K562 (cell line): Measurements from ENCODE around the gene VSNL1. TPM values are rescaled to one million over a fixed set of nuclear protein-coding genes. Genes with fewer than 3 reads are reported as not detected.

Experiments
- ARNT ChIP-seq, 2 experiments: fragments of 450-650 bp; IDR thresholded peaks; 2 replicates each; pipeline ENCODE4 v1.6.1; 2016; ENCODE audit warnings: mild to moderate bottlenecking in 1 of 2
- BMI1 ChIP-seq: fragments of 150-350 bp; IDR thresholded peaks from 2 replicates; pipeline ENCODE4 v1.6.1; 2014; ENCODE audit warnings: low read length
- CAMTA2 ChIP-seq: fragments of 250-450 bp; sonication (Bioruptor Pico); conservative IDR thresholded peaks from 2 replicates; pipeline ENCODE4 v1.5.1; 2022
- CBX1 ChIP-seq: sonication (generic); IDR thresholded peaks from 2 replicates; pipeline ENCODE4 v1.6.1; 2016; ENCODE audit warnings: antibody characterized with exemption, low read depth, mild to moderate bottlenecking
- DPF2 ChIP-seq: fragments of 450-650 bp; IDR thresholded peaks from 2 replicates; pipeline ENCODE4 v1.6.1; 2016
- MTA1 ChIP-seq: fragments of 450-650 bp; IDR thresholded peaks from 2 replicates; pipeline ENCODE4 v1.6.1; 2017; ENCODE audit warnings: borderline replicate concordance
- RHOXF2B ChIP-seq: fragments of 250-450 bp; sonication (Bioruptor Pico); conservative IDR thresholded peaks from 2 replicates; pipeline ENCODE4 v1.5.1; 2021
- SNRNP70 ChIP-seq: fragments of 200-400 bp; formaldehyde crosslinking; optimal IDR thresholded peaks from 2 replicates; pipeline ENCODE3; 2017; ENCODE audit warnings: low read depth, low read length
- SP1 ChIP-seq: sonication (generic); formaldehyde crosslinking; IDR thresholded peaks from 2 replicates; pipeline ENCODE4 v1.8.1; 2022; ENCODE audit warnings: mild to moderate bottlenecking, missing genetic modification reagents
- TEAD4 ChIP-seq, 2 experiments: sonication (generic) in 1 of 2; formaldehyde crosslinking in 1 of 2; IDR thresholded peaks; 2 replicates each; pipeline versions ENCODE4 v1.6.1 to v1.8.0; 2012 to 2022; ENCODE audit warnings: borderline replicate concordance in 1 of 2, inconsistent platforms in 1 of 2, low read length in 1 of 2, mild to moderate bottlenecking in 1 of 2, missing genetic modification reagents in 1 of 2
- XRCC4 ChIP-seq: IDR thresholded peaks from one replicate; pipeline ENCODE4 v1.6.1; 2011; ENCODE audit not compliant: insufficient read depth, insufficient read length; ENCODE audit errors: extremely low read depth
- ZNF121 ChIP-seq: sonication (generic); formaldehyde crosslinking; conservative IDR thresholded peaks from 2 replicates; pipeline ENCODE4 v1.8.0; 2022; ENCODE audit warnings: missing genetic modification reagents
- ZNF589 ChIP-seq: fragments of 200-800 bp; sonication (Bioruptor generic); IDR thresholded peaks from 2 replicates; pipeline ENCODE4 v1.6.1; 2016; ENCODE audit warnings: low read depth, missing genetic modification characterization, missing compliant biosample characterization
- ZNF696 ChIP-seq: fragments of 250-450 bp; sonication (Bioruptor Pico); conservative IDR thresholded peaks from 2 replicates; pipeline ENCODE4 v1.4.0; 2020; ENCODE audit warnings: mild to moderate bottlenecking, moderate library complexity
- ZNF778 ChIP-seq: fragments of 450-650 bp; formaldehyde crosslinking; IDR thresholded peaks from 2 replicates; pipeline ENCODE4 v1.4.0; 2020; ENCODE audit warnings: mild to moderate bottlenecking, moderate library complexity
- polyA plus RNA-seq, 8 experiments: library from polyadenylated mRNA; depleted of rRNA in 4 of 8; stranded (reverse) in 5 of 8; unstranded in 3 of 8; fragments of >200 nt; fragmentation: Nextera tagmentation in 2 of 8; fragmentation: Illumina TruSeq in 1 of 8; extraction: Ambion mirVana in 2 of 8; extraction: Trizol in 1 of 8; gene quantifications; 2 replicates each; pipeline versions ENCODE4 v1.2.1 to v1.2.3, GENCODE V29; 2011 to 2014; ENCODE audit warnings: inconsistent platforms in 1 of 8, missing spikeins in 1 of 8
- total RNA-seq, 7 experiments: library from RNA; depleted of rRNA in 6 of 7; stranded (reverse); fragments of >200 nt in 6 of 7; fragmentation: Illumina TruSeq in 2 of 7; extraction: Trizol in 2 of 7; gene quantifications; 2 replicates each; pipeline versions ENCODE4 v1.2.1 to v1.2.3, GENCODE V29; 2011 to 2021; ENCODE audit warnings: low replicate concordance in 1 of 7
- TF ChIP-seq, protein P1 (sequence below): fragments of 200-800 bp; sonication (Bioruptor generic); IDR thresholded peaks from 2 replicates; pipeline ENCODE4 v1.6.1; 2016; ENCODE audit warnings: missing genetic modification characterization, missing compliant biosample characterization
- TF ChIP-seq, protein P2 (sequence below): sonication (generic); formaldehyde crosslinking; IDR thresholded peaks from 2 replicates; pipeline ENCODE4 v1.8.1; 2023; ENCODE audit warnings: missing genetic modification reagents, mild to moderate bottlenecking, borderline replicate concordance

VSNL1 gene
- total and polyA plus RNA-seq, 9 of the 15 experiments (the other 6 are each of a cell fraction or from before 2014, with no cell fraction given) = 0.20 TPM; not detected in 8

DNA sequence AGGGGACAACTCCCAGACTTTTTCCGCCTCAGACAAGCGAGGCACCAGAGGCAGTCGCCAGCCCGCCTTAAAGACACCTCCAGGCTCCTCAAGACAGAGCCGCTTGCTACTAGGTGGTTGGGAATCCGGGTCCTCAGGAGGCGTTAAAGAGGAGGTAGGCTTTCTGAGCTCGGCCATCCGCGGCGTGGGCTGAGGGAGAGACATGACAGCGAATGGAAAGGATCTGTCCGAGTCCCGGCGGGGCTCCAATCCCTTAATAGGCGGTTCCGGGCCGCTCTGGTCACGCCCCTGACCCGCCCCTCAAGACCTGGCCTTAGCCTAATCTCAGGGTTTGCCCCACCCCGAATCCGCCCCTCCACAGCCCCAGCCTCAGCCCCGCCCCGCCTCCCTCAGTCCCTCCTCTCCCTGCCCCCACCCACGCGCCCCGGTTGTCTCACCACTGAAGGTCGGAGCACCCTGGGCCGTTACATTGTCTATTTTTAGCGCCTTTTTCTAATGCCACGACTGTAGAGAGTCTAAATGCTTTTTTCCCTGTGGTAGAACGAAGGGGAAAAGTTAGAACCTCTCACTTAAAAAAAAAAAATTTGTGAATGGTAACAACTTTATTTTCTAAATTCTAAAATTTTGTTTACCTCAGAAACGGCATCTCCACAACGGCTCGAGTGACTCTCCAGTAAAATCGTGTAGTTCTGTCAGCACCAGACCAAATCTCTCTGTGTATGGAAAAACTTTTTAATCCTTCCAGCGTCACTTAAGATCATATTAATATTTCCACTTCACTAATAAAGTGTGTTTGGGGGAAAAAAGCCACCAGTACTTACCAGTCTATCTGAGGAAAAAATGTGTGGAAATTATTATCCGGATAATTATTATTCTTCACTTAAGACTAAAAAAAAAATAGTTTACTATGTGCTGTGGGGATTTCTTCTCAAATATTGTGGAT is 22.0 kb upstream of the VSNL1 start, which contains the start of gene RAD51AP2 (continued):
- TF ChIP-seq, protein P1, sequence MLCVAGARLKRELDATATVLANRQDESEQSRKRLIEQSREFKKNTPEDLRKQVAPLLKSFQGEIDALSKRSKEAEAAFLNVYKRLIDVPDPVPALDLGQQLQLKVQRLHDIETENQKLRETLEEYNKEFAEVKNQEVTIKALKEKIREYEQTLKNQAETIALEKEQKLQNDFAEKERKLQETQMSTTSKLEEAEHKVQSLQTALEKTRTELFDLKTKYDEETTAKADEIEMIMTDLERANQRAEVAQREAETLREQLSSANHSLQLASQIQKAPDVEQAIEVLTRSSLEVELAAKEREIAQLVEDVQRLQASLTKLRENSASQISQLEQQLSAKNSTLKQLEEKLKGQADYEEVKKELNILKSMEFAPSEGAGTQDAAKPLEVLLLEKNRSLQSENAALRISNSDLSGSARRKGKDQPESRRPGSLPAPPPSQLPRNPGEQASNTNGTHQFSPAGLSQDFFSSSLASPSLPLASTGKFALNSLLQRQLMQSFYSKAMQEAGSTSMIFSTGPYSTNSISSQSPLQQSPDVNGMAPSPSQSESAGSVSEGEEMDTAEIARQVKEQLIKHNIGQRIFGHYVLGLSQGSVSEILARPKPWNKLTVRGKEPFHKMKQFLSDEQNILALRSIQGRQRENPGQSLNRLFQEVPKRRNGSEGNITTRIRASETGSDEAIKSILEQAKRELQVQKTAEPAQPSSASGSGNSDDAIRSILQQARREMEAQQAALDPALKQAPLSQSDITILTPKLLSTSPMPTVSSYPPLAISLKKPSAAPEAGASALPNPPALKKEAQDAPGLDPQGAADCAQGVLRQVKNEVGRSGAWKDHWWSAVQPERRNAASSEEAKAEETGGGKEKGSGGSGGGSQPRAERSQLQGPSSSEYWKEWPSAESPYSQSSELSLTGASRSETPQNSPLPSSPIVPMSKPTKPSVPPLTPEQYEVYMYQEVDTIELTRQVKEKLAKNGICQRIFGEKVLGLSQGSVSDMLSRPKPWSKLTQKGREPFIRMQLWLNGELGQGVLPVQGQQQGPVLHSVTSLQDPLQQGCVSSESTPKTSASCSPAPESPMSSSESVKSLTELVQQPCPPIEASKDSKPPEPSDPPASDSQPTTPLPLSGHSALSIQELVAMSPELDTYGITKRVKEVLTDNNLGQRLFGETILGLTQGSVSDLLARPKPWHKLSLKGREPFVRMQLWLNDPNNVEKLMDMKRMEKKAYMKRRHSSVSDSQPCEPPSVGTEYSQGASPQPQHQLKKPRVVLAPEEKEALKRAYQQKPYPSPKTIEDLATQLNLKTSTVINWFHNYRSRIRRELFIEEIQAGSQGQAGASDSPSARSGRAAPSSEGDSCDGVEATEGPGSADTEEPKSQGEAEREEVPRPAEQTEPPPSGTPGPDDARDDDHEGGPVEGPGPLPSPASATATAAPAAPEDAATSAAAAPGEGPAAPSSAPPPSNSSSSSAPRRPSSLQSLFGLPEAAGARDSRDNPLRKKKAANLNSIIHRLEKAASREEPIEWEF (CRISPR knock-in tag) = no peak
- TF ChIP-seq ZNF696 (no peak), CAMTA2 (CRISPR knock-in tag) (no peak), TEAD4 (IDR thresholded peaks at IDR 0.05; ENCODE audit: low read length) (no peak), TEAD4 (CRISPR knock-in tag; IDR thresholded peaks at IDR 0.05; ENCODE audit: borderline replicate concordance) (no peak), SP1 (CRISPR knock-in tag) (peak; percentile 100), ZNF589 (CRISPR knock-in tag) (no peak), BMI1 (no peak), MTA1 (no peak), ZNF778 (CRISPR knock-in tag) (no peak), CBX1 (no peak), RHOXF2B (no peak), ARNT (IDR thresholded peaks at IDR 0.05) (no peak), SNRNP70 (no peak), XRCC4 (no peak), DPF2 (peak; percentile 22; the same call in 1 of the 2 replicates), ZNF121 (CRISPR knock-in tag) (no peak)
- TF ChIP-seq, protein P2, sequence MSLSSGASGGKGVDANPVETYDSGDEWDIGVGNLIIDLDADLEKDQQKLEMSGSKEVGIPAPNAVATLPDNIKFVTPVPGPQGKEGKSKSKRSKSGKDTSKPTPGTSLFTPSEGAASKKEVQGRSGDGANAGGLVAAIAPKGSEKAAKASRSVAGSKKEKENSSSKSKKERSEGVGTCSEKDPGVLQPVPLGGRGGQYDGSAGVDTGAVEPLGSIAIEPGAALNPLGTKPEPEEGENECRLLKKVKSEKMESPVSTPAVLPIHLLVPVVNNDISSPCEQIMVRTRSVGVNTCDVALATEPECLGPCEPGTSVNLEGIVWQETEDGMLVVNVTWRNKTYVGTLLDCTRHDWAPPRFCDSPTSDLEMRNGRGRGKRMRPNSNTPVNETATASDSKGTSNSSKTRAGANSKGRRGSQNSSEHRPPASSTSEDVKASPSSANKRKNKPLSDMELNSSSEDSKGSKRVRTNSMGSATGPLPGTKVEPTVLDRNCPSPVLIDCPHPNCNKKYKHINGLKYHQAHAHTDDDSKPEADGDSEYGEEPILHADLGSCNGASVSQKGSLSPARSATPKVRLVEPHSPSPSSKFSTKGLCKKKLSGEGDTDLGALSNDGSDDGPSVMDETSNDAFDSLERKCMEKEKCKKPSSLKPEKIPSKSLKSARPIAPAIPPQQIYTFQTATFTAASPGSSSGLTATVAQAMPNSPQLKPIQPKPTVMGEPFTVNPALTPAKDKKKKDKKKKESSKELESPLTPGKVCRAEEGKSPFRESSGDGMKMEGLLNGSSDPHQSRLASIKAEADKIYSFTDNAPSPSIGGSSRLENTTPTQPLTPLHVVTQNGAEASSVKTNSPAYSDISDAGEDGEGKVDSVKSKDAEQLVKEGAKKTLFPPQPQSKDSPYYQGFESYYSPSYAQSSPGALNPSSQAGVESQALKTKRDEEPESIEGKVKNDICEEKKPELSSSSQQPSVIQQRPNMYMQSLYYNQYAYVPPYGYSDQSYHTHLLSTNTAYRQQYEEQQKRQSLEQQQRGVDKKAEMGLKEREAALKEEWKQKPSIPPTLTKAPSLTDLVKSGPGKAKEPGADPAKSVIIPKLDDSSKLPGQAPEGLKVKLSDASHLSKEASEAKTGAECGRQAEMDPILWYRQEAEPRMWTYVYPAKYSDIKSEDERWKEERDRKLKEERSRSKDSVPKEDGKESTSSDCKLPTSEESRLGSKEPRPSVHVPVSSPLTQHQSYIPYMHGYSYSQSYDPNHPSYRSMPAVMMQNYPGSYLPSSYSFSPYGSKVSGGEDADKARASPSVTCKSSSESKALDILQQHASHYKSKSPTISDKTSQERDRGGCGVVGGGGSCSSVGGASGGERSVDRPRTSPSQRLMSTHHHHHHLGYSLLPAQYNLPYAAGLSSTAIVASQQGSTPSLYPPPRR (CRISPR knock-in tag) = no peak
